ENCODE data around the gene SLC39A11.
"Not testable (repeated sequence)": the region's sequence is repeated elsewhere in the genome, so short reads cannot be mapped to it uniquely, and the experiment has no call there.

SLC39A11 gene

DNA sequence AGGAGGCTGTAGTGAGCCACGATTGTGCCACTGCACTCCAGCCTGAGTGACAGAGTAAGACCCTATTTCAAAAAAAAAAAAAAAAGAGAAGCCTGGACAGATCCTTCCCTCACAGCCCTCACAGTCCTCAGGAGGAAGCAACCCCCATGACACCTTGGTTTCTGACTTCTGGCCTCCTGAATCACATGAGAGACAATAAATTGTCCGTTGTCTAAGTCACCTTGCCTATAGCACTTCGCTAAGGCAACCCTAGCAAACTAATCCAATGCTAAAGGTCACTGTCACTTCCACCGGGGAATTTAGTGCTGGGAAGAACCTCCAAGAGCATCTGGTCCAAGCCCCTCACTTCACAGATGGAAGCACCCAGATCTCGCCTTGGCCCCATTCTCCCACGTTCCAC is 18.9 kb upstream of the SLC39A11 start:
- no peak for DNase-seq (ENCODE audit: low read depth, low spot score)

DNA sequence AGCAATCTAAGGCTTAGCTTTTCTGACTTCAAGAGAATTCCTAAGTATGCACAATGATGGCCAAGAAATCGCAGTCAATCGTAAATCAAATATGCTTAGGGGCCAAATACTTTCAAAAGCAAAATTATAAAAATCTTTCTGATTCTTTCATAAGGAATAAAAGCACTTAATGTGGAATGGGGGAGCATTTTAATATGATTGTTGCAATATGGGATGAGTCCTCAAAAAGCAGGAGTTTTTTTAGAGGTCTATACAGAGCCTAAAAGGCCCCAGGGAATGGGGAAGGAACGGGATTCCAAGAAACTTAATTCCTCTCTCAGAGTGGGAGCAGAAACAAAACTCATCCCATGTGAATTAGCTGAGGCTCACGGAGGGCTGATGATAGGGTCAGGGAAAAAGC is 14.7 kb upstream of the SLC39A11 start:
- no peak for DNase-seq (ENCODE audit: low read depth, low spot score)

DNA sequence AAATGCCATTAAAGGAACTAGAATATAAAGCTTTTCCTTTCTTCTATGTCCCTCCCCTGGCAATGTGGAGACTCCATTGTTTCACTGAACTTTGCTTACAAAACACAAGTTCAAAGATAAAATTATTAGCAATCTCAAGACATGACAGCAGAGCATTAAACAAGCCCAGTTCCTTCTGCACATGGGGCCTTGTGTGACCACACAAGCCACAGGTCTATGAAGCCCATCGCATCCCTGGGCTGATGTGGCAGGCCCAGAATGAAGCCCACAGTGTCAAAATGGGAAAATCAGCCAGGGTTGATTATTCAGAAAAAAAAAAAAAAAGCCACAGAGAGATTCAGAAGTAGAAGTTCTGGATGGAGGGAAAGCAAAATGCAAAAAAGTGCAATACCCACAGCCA is 12.9 kb upstream of the SLC39A11 start:
- no peak for DNase-seq (ENCODE audit: low read depth, low spot score)

DNA sequence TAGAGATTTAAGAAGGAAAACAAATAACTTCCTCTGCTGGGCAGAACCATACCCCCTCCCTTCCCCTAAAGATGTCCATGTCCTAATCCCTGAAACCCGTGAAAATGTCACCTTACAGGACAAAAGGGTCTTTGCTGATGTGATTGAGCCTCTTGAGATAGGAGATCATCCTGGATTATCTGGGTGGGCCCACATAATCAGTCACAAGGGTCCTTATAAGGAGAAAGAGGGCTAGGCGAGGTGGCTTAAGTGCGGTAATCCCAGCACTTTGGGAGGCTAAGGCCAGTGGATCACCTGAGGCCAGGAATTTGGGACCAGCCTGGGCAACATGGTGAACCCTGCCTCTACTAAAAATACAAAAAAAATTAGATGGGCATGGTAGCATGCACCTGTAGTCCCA is 12.0 kb upstream of the SLC39A11 start:
- DNase-seq (ENCODE audit: low read depth, low spot score) = no peak

DNA sequence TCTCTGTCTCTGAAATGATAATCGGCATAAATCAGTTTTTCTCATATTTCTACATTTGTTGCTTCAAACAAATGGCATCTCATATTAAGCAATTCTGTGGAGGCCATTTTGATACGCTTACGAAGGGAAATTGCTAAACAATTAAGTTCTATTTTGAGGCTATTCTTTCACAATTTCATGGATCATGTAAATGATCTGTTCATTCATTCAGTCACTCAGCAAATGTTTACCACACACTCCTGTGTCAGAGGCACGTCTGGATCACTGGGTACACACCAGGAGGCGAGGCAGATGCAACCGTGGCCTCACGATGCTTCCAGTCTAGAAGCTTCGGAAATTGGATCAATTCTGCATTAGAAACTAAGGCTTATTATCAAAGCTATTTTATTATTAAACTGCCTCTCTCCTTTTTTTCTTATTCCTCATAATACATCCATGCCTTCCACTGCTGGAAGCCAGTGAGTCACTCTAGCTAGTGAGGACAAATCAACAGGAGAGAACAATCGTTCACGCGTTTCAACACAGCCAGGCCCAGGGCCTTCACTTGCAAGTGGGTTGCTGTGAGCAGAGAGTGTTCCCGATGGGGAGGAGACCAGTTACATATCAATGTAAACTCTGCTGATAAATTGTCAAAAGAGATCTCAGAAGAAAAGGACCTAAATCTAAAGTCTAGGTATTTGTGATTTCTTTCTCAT is 11.3 kb upstream of the SLC39A11 start:
- DNase-seq (ENCODE audit: low read depth, low spot score) = no peak

DNA sequence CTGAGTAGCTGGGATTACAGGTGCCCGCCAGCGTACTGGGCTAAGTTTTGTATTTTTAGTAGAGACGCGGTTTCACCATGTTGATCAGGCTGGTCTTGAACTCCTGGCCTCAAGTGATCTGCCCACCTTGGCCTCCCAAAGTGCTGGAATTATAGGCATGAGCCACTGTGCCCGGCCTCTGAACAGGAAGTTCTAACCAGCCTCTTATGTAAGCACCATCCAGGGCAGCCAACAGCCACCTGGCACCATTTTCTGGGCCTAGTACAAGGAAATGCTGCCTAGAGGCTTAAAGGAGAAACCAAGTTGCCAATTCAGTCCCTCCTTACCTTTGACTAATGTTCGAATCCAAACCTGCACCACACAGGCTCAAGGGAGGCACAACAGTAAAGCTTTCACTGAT is 8.5 kb upstream of the SLC39A11 start:
- no peak for DNase-seq (ENCODE audit: low read depth, low spot score)

DNA sequence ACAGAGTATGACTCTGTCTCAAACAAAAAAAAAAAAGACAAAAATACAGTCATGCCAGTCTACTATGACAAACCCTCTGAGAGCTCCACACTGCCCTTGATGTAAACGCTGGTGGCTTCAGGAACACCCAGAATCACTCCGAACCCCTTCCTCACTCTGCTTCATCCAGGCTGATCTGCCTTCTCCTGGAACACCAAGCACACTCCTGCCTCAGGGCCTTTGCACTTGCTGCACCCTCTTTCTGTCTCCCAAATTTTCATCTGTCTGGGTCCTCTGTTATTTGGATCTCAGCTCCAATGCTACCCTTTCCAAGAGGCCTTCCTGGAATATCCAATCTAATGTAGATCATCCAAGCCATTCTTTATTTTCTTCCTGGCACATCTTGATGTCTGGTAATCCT is 7.9 kb upstream of the SLC39A11 start:
- DNase-seq (ENCODE audit: low read depth, low spot score) = no peak

DNA sequence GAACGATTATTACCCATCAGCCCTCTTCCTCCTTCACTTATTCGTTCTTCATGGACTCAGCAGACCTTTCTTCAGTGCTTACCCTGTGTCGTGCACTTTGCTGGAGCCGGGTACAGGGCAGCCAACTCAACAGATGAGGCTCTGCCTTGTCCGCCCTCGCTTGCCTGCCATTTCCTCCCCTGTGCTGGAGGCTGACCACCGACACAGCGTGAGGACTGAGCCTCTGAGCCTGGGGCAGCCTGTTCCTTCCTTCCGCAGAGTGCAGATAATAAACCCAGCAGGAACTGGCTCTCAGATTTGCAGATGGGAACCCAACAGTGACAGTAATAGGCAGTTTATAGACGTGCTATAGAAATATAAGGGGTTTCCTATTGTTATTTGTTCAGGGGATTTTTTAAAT is 7.0 kb upstream of the SLC39A11 start:
- DNase-seq (ENCODE audit: low read depth, low spot score) = no peak

DNA sequence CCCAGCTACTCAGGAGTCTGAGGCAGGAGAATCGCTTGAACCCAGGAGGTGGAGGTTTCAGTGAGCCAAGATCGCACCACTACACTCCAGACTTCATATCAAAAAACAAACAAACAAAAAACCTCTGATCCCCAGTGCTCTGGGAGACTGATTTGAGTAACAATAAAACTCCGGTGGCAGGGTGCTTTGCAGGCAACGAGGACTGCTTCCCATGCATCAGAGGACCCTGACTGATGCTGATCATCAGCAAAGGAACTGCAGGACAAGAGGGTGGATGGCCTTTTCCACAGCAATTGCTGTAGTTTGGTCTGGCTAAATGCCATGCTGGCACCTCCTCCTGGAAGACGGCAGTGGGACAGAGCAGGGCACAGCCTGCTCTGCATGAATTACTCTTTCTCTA is 6.4 kb upstream of the SLC39A11 start:
- no peak for DNase-seq (ENCODE audit: low read depth, low spot score)

DNA sequence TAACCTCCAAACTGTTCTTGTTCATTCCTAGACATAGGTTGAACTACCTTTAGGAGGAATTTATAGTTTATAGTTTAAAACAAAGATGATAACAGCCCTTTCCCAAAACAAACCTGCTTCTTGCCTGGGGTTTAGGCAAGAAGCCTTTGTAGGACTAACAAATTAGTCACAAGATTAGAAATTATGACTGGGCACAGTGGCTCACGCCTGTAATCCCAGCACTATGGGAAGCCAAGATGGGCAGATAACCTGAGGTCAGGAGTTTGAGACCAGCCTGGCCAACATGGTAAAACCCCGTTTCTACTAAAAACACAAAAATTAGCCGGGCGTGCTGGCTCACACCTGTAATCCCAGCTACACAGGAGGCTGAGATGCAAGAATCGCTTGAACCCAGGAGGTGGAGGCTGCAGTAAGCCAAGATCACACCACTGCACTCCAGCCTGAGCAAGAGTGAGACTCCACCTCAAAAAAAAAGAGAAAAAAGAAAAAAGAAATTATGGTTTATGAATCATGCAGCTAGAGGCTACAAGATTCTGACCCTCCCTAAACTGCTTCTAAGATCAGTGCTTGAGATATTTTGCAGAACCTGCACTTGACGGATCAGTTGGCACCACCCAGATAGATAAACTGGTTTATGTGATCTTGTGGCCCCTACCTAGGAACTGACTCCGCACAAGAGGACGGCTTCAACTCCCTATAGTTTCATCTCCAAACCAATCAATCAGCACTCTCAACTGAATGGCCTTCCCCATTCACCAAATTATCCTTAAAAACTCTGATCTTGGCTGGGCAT is 5.7 kb upstream of the SLC39A11 start:
- not testable (repeated sequence) for DNase-seq (ENCODE audit: low read depth, low spot score)

DNA sequence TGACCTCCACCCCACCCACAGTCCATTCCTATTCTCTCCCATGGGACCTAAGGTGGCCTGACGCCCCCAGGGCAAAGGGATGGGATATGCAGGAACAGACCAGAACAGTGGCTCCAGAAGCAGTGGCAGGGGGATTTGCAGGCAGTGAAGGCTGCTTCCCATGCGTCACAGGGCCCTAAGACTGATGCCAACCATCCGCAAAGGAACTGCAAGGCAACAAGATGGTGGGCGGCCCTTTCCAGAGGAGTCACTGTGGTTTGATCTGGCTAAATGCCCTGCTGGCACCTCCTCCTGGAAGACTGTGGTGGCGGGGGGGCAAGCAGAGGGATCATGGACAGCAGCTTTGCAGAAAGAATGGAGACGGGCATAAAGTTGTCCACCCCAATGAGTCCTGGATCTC is 4.4 kb upstream of the SLC39A11 start:
- DNase-seq (ENCODE audit: low read depth, low spot score) = no peak

DNA sequence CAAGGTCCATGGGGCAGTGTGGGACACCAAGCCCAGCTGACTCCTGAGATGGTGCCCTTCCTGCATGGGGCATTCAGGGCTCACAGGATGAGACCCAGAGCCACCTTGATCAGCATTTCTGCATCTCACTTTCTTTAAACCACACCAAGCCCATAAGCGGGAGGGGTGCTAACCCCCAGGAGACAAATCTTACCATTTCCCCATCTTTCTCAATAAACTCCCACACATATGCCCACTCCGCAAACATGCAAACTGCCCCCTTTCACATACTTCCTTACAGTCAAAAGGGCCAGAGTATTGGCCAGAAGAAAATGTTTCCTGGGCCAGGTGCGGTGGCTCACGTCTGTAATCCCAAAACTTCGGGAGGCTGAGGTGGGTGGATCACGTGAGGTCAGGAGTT is 3.7 kb upstream of the SLC39A11 start:
- DNase-seq (ENCODE audit: low read depth, low spot score) = no peak

DNA sequence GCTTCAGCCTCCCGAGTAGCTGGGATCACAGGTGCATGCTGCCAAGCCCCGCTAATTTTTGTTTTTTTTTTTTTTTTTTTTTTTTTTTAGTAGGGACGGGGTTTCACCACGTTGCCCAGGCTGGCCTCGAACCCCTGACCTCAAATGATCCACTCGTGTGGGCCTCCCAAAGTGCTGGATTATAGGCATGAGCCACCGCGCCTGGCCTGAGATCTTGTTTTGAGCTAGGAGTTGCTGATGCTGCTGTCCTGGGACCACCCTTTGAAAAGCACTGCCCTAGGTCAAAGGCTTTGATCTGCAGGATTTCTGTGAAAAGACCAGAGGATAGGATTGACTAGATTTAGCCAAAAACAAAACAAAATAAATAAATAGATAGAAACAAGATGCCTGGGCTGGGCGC is 798 bp upstream of the SLC39A11 start:
- DNase-seq (ENCODE audit: low read depth, low spot score) = no peak

DNA sequence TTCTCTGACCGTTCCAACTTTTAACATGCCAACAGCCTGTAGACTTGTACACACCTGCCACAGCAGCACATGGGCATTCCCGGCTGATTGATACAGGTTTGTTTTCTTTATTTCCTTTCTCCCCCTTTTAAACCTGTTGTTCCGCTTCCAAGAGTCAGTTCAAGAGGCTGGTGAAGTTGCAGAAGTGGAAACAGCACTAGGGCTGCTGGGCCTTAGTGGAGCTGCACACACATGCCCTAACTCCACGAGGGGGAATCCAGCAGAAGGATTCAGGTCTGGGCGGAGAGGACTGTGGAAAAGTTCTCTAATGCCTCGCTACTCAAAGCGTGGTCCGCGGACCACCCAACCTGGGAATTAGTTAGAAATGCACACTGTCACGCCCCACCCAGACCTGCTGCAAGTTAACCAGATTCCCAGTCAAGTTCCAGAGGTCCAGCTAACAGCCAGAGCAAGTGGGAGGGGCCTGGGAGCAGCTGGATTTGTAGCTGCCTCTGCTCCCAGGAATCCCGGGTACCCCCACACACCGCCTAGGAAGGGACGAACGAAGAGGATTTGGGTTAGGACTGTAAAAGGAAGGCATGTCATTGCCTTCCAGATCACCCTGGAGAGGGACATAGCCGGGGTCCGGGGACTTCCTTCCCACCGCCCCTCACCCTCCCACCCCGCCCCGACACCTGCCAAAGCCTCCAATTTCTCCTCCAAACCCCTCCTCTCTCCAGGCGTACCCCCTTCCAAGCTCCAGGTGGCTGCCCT is 542 bp downstream of the SLC39A11 start:
- DNase-seq (ENCODE audit: low read depth, low spot score) = no peak

DNA sequence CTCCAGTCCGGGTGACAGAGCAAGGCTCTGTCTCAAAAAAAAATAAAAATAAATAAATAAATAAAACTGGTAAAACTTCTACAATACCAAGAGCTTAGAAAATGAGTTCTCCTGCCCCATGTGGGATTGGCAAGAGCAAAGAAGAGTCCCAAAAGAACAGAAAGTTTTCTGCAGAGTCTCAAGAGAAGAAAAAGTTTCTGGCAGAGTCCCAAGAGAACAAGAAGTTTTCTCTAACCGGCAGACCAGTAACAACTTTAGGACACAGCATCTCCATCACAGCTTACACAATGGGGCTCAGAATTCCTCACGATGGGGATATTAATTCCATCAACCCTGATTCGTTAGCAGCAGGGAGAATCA is 1.1 kb downstream of the SLC39A11 start:
- DNase-seq (ENCODE audit: low read depth, low spot score) = no peak

DNA sequence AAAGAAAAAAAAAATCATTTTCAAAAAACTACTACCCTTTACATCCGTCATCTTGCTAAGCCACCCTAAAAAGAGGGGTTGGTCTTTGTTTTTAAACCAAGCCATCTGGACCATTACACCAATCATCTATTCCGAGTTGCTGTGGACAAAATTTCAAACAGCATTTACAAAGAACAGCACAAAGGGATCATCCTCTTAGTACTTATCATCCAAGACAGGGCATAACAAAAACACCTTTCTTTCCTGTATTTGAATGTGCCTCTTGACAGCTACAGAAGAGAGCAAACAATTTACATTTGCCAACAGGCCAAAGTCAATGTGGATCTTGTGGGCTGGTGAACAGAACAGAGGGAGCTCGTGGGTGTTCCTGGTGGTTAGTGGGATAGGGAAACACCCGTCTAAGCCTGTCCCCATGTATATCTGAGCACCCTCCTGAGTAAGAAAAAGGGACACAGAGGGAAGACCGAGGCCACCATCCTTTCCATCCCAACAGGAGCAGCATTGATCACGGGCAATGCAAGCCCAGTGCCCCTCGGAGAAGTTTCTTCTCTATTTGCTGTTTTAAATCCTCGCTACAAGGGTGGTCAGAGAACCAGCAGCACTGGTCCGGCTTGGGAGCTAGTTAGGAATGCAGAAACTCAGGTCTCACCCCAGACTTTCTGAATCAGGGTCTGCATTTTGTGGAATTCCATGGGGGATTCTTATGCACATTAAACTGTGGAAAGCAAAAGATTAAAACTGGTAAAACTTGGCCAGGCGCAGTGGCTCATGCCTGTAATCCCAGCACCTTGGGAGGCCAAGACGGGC is 1.9 kb downstream of the SLC39A11 start:
- DNase-seq (ENCODE audit: low read depth, low spot score) = no peak

DNA sequence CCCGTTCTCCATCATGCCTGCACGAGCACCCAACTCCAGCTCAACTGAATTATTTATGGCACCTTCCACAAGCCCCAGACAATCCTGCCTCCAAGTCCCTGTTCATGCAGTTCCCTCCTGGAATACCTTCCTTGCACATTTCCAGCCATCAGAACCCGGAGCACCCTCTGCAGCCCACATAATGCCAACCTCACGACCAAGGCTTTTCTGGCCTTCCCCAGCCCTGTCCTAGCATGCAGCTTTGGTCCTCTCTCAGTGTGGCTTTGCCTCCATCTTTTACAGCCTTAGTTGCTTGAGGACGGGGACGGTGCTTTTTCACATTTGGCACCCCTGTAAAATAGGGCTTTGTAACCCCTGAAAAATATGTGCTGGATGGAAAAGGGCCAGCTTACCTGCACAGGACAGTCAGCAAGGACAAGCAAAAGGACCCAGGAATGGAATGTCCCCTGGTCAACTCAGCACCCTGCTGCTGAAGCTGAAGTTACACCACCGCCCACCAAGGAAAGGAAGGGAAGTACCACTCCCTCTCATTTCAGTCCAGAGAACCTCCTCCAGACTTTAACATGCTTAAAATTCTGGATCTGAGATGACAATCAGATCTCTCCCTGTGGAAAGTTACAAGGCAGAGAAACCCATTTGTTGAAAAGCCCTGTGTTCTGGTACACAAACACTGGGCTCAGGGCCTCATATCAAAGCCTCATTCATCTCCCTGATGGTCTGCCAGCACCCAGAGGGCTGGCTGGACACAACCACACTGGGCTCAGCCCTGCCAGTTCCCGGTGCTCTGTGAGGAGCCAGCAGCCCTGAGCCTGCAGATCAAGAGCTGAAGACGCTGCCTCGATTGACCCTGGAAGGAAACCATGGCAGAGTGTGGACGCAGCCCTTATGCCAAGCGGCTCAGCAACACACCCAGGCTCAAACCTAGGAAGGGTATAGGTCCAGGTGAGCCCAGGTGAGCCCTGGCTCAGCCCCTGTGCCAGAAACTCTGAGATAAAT is 2.9 kb downstream of the SLC39A11 start:
- DNase-seq (ENCODE audit: low read depth, low spot score) = no peak

DNA sequence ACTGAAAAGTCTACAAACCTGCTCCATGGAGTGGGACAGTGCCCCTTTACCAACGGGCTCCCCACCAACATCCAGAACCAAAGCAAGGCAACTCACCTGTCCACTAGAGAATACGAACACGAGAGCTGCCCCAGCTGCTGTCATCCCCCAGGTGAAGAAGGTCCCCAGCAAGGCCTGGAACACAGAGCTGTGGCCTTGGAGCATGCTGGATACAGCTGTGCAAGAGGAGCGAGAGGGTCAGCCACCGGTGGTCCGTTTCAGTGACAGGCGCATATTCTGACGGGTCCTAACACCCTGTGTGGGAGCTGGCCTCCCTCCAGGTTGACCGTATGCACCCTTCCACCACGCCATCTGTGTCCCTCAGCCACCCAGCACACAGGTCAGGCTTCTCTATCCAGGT is 3.9 kb downstream of the SLC39A11 start:
- DNase-seq (ENCODE audit: low read depth, low spot score) = no peak

DNA sequence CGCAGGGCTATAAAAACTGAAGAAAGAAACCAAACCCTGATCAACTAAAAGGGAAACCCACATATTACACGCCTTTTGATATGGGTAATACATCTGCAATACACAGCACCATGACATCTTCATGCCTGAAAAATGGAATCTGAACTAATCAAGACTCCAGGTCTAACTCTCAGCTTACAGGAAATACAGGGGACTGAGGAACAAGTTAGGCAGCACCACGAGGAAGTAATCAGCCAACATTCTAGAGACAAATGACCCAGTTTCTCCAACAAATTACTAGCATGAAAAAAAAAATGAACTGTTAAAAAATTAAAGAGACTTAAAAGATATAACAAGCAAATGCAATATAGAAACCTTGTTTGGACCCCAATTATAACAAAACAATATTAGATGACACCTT is 9.1 kb downstream of the SLC39A11 start:
- no peak for DNase-seq (ENCODE audit: low read depth, low spot score)

DNA sequence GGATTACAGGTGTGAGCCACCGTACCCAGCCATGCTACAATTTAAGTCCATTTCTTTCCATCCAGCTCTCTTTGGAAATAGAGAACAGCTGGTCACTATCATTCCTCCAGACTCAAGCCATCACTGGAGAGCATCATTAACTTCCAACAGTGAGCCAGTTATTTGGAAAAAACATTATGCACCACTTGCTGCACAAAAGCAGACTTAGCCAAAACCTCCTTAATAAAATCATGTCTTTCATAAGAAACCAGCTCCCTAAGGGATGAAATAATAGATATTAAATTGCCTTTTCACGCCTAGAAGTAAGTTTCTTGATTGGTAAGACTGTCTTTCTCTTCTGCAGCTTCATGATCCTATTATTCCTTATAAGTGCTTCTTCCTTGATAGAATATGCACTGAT is 17.9 kb downstream of the SLC39A11 start:
- no peak for DNase-seq (ENCODE audit: low read depth, low spot score)

Data from activated naive CD8-positive, alpha-beta T cell treated with anti-CD3 and anti-CD28 coated beads, Interleukin-2, amount 50 U/mL, for 16 hours (primary cell).